K562 treated with DMSO at 1 percent for 24 hours (cell line): Measurements from ENCODE around the gene DNAH7. TPM values are rescaled to one million over a fixed set of nuclear protein-coding genes. Genes with fewer than 3 reads are reported as not detected.

ENCODE experiments used
- total RNA-seq: library from RNA; unstranded; fragments of 300-600 nt; gene quantifications from 2 replicates; pipeline ENCODE4 v1.2.3, GENCODE V29; 2022; ENCODE audit warnings: low read depth; ENCODE audit not compliant: insufficient read depth

The DNAH7 gene
- 0.28 TPM in 1 of 2 replicates, not detected in the other for total RNA-seq

DNA sequence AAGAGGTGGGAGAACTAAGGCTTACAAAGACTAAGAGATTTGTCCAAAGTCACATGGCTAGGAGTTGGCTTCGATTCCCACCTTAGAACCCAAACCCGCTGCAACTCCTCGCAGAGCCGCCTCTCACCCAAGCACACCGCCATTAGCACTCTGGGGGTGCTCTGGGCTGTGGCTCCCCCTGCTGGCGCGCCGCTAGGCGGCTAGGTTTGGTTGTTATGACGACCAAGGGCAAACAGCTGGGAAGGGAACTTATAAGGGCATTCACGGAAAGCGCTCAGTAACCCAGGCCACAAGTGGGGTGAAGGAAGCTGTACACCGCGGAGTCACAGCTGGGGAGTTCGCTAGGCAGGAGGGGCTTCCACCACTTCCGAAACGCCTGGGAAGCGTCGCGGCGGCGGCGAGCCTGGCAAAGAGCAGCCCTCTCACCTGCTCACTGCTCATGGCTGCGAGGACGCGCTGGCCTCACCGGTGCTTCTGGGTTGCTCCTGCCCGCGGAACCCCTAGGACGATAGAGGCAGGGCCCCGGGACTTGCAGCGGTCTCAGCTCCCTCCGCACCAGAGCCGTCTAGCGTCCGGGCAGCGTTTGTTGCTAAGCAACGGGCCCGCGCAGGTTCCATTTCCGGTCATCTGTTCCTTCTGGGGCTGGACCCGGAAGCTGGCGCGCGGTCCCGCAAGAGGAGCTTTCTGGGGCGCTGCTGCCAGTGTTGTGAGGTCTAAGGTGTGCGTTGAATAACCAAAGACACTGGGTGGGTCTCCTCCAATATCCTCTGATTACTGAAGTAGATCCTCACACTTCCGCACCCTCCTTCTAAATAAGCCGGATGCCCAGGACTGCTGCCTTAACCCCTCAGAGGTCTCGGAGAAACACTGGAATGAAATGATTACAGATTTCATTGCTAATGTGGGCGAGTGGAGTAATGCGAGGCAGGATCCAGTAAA, at the start of gene DNAH7:
Gene DNAH7, minus strand, starts transcription at position 567 of the 939 bp plus-strand sequence. Its CDS starts 126 bp downstream, at position 441.

Other genes starting within 250 kb of the DNAH7 start
- 3.3 and 4.7 TPM in 2 replicates for gene STK17B, start 102.7 kb upstream of the DNAH7 start, total RNA-seq